ENCODE data around the gene KCNIP3.

Gene KCNIP3

GRCh38 chr2:95275151-95275515, 22.0 kb upstream of the KCNIP3 start:
- DNase-seq (ENCODE audit: low read depth) = no peak

GRCh38 chr2:95275601-95276243, 21.4 kb upstream of the KCNIP3 start:
- no peak for DNase-seq (ENCODE audit: low read depth)

- no peak for DNase-seq (ENCODE audit: low read depth)
Measured at GRCh38 chr2:95276244-95276887, 20.8 kb upstream of the KCNIP3 start.

- no peak for DNase-seq (ENCODE audit: low read depth)
Measured at GRCh38 chr2:95276888-95277245, 20.3 kb upstream of the KCNIP3 start.

GRCh38 chr2:95277246-95277906, 19.8 kb upstream of the KCNIP3 start:
- DNase-seq (ENCODE audit: low read depth) = no peak

GRCh38 chr2:95278051-95278471, 19.1 kb upstream of the KCNIP3 start:
- DNase-seq (ENCODE audit: low read depth) = no peak

GRCh38 chr2:95278637-95279225, 18.4 kb upstream of the KCNIP3 start:
- DNase-seq (ENCODE audit: low read depth) = no peak

- no peak for DNase-seq (ENCODE audit: low read depth)
Measured at GRCh38 chr2:95279435-95280035, 17.6 kb upstream of the KCNIP3 start.

GRCh38 chr2:95281071-95281470, 16.1 kb upstream of the KCNIP3 start:
- DNase-seq (ENCODE audit: low read depth) = no peak

GRCh38 chr2:95281786-95282185, 15.4 kb upstream of the KCNIP3 start:
- DNase-seq (ENCODE audit: low read depth) = no peak

- no peak for DNase-seq (ENCODE audit: low read depth)
Measured at GRCh38 chr2:95282458-95282857, 14.7 kb upstream of the KCNIP3 start.

- no peak for DNase-seq (ENCODE audit: low read depth)
Measured at GRCh38 chr2:95283562-95283961, 13.6 kb upstream of the KCNIP3 start.

GRCh38 chr2:95284886-95285541, 12.1 kb upstream of the KCNIP3 start:
- DNase-seq (ENCODE audit: low read depth) = no peak

GRCh38 chr2:95285542-95285932, 11.6 kb upstream of the KCNIP3 start:
- DNase-seq (ENCODE audit: low read depth) = no peak

GRCh38 chr2:95287336-95287735, 9.8 kb upstream of the KCNIP3 start:
- DNase-seq (ENCODE audit: low read depth) = no peak

GRCh38 chr2:95287806-95288205, 9.3 kb upstream of the KCNIP3 start:
- no peak for DNase-seq (ENCODE audit: low read depth)

- no peak for DNase-seq (ENCODE audit: low read depth)
Measured at GRCh38 chr2:95289253-95289652, 7.9 kb upstream of the KCNIP3 start.

- no peak for DNase-seq (ENCODE audit: low read depth)
Measured at GRCh38 chr2:95291222-95291621, 5.9 kb upstream of the KCNIP3 start.

GRCh38 chr2:95292623-95293260, 4.4 kb upstream of the KCNIP3 start:
- no peak for DNase-seq (ENCODE audit: low read depth)

GRCh38 chr2:95294579-95295250, 2.4 kb upstream of the KCNIP3 start:
- no peak for DNase-seq (ENCODE audit: low read depth)

- no peak for DNase-seq (ENCODE audit: low read depth)
Measured at GRCh38 chr2:95295376-95295775, 1.8 kb upstream of the KCNIP3 start.

All from CMK (cell line).